ENCODE results near the gene UNC45B. TPM values are rescaled to one million over a fixed set of nuclear protein-coding genes. Genes with fewer than 3 reads are reported as not detected.

Gene UNC45B, protein sequence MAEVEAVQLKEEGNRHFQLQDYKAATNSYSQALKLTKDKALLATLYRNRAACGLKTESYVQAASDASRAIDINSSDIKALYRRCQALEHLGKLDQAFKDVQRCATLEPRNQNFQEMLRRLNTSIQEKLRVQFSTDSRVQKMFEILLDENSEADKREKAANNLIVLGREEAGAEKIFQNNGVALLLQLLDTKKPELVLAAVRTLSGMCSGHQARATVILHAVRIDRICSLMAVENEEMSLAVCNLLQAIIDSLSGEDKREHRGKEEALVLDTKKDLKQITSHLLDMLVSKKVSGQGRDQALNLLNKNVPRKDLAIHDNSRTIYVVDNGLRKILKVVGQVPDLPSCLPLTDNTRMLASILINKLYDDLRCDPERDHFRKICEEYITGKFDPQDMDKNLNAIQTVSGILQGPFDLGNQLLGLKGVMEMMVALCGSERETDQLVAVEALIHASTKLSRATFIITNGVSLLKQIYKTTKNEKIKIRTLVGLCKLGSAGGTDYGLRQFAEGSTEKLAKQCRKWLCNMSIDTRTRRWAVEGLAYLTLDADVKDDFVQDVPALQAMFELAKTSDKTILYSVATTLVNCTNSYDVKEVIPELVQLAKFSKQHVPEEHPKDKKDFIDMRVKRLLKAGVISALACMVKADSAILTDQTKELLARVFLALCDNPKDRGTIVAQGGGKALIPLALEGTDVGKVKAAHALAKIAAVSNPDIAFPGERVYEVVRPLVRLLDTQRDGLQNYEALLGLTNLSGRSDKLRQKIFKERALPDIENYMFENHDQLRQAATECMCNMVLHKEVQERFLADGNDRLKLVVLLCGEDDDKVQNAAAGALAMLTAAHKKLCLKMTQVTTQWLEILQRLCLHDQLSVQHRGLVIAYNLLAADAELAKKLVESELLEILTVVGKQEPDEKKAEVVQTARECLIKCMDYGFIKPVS
- total RNA-seq: not detected in 2 replicates

DNA sequence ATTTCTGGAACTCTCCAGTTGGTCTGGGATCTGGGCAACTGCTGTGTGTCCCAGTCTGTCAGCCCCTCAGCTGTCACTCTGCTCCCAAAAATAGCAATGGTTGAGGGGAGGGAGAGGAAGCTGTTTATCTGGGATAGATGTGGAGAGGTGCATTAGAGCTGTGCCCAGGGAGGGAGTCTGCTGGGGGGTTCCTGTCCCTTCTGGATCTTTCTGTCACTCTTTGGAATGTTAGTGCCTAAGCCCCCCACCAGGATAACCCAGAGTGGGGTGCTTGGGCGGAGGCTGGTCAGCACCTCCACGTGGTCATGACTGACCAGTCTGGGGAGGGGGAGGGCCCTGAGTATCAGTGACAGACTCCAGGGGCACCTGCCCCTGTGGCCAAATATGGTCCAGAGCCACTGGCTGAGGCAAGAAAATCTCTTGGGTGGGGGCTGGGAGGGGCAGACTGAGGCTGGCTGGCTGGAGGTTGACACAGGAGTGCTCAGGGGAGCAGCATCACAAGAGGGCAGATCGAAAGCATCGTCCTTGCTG, at the start of gene UNC45B:
Gene UNC45B, plus strand, starts transcription at position 443 of the 531 bp plus-strand sequence. CDS start 447 bp downstream, outside the sequence.

DNA sequence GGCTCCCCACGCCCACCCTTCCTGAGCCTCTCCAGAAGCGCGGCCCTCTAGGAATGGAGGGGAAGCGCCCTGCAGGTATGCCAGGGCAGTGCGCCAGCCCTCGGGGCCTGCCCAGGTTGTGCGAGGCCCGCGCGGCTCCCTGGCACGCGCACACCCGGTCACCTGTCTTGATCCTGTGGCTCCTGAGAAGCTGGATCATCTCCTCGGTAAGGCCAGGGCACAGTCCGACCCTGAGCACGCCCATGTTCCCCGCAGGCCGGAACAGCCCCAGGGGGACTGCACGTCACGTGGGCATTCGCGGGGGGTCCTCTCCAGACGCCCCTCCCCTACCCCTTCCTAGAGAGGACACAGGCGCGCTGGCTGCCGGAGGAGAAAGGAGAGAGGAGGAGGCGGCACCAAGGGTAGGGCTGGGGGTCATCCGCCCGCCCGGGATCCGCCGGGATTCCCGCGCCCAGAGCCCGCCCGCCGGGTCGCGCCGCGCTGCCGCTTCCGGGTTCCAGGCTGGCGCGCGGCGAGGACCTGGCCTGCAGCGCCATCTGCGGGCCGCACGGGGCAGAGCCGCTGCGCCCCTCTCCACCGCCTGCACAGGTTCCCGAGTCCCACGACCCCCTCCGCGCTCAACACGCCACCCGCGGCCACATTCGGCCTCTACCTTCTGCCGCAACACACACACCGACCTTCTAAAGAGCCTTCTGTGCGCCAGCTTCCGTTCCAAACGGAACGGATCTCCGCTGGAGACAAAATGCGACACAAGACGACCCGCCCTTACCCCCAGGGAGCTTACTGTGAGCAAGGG, 28.0 kb upstream of the UNC45B start, which contains the start of gene RAD51D:
Gene RAD51D, minus strand, starts transcription at position 491 of the 796 bp plus-strand sequence. Its CDS starts 247 bp downstream, at position 244.

DNA sequence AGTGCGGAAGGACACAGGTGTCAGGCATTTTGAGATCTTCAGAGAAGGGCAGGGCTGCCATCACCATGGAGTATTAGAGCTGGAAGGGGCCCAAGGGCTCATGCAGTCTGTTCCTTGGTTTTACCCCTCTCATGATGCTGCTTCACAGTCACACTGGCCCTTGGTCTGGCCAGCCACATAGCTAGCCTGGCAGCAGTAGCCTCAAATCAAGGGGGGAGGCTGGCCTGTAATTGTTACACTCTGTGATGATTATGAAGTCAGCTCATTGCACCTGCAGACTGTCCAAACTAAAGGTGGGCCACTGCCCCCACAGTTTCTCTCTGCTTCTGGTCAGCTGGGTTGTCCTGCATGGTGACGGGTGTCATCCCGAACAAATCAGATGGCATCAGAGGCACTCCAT, 26.3 kb upstream of the UNC45B start, which contains the start of gene FNDC8:
Gene FNDC8, plus strand, starts transcription at position 301 of the 400 bp plus-strand sequence. Its CDS starts 79 bp downstream, at position 380.

DNA sequence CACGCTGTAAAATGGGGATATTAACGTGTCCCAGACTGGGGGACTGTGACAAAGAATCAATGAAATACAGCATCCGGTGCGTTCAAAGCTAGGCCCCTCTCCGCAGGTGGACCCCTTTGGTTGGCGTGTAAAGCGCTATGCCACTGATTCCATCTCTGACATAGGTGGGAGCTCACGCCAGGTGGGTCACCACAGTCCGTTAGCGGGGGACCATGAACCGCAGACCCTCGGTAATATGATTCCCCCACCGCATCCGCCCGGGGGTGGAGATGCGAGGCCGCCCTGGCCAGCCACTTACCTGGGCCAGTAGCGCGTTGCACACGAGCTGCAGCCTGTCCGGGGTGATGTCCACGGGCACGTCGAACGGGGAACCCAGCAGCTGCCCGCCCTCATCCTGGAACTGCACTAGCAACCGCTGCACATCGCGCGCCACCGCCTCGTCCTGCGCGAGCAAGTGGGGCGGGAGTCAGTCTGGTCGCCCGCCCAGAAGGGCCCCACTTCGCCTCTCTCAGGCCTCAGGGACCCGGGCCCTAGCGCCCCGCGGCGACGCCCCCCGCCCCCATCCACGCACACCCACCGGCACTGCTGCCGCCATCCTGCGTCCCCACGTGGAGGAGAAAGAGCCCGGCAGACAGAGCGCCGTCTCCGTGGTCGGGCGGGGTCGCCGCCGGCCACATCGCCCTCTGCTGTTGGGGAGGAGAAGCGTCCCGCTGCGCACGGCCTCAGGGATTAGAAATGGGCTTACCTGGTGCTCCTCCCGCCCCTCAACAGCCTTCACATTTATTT, 5.7 kb upstream of the UNC45B start, which contains the start of gene NLE1:
Gene NLE1, minus strand, starts transcription at position 623 of the 786 bp plus-strand sequence. Its CDS starts 28 bp downstream, at position 595.

DNA sequence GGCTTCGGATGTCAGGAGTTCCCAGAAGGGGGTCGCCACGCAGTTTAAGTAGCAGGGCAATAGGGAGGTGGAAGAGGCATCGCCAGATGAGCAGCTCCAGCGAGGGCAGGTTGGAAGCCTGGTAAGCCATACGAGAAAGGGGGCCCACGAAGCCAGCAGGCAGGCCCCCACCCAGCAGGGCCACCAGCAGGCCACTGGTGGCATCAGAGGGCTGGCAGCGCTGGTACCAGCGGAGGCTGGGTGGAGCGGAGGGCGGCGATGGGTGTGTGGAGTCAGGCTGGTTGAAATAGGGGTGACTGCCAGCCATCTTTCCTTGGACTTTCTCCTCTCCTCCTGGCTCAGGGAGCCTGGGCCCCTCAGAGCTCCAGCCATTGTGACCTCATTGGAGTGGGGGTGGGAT, 46.4 kb downstream of the UNC45B start, which contains the start of gene SLC35G3:
Gene SLC35G3, minus strand, starts transcription at position 393 of the 400 bp plus-strand sequence. Its CDS starts 86 bp downstream, at position 307.

Other genes with a start within 250 kb of the UNC45B start
- gene CCT6B, start 186.4 kb upstream of the UNC45B start, total RNA-seq: 0.54 and 2.4 TPM in 2 replicates
- gene ZNF830, start 186.3 kb upstream of the UNC45B start, total RNA-seq: 5.6 and 7.3 TPM in 2 replicates
- gene LIG3, start 167.3 kb upstream of the UNC45B start, total RNA-seq: 8.7 and 11.9 TPM in 2 replicates
- 5.3 and 10.8 TPM in 2 replicates for gene RFFL, start 84.1 kb upstream of the UNC45B start, total RNA-seq
- gene RAD51D, start 28.0 kb upstream of the UNC45B start, total RNA-seq: 4.7 and 9.0 TPM in 2 replicates
- not detected in 2 replicates for gene FNDC8, start 26.2 kb upstream of the UNC45B start, total RNA-seq
- gene NLE1, start 5.5 kb upstream of the UNC45B start, total RNA-seq: 7.8 and 9.6 TPM in 2 replicates
- gene SLC35G3, start 46.6 kb downstream of the UNC45B start, total RNA-seq: not detected in 2 replicates
- gene SLFN5, start 95.3 kb downstream of the UNC45B start, total RNA-seq: 31.2 and 38.9 TPM in 2 replicates
- gene SLFN11, start 225.8 kb downstream of the UNC45B start, total RNA-seq: 49.6 and 50.1 TPM in 2 replicates

All from cardiac atrium fibroblast (primary cell).